HEK293 (cell line): ENCODE data around the gene LHFPL2.

ENCODE experiments used
- ELK4 ChIP-seq: IDR thresholded peaks from 2 replicates; pipeline ENCODE4 v1.6.1; 2011; ENCODE audit warnings: mild to moderate bottlenecking, low read depth, low read length, borderline replicate concordance
- GFI1B ChIP-seq: fragments of 450-650 bp; formaldehyde crosslinking; IDR thresholded peaks from 2 replicates; pipeline ENCODE4 v1.5.1; 2016; ENCODE audit warnings: missing biosample characterization, missing genetic modification characterization
- GLI4 ChIP-seq: fragments of 450-650 bp; formaldehyde crosslinking; IDR thresholded peaks from 2 replicates; pipeline ENCODE4 v1.5.1; 2016; ENCODE audit warnings: missing biosample characterization, missing genetic modification characterization
- HOXD13 ChIP-seq: sonication (generic); formaldehyde crosslinking; IDR thresholded peaks from 2 replicates; pipeline ENCODE4 v1.8.0; 2022; ENCODE audit warnings: missing genetic modification reagents, borderline replicate concordance
- SETDB1 ChIP-seq: IDR thresholded peaks from one replicate; pipeline ENCODE4 v1.6.1; 2017; ENCODE audit warnings: mild to moderate bottlenecking, low read length, moderate library complexity, mixed read lengths; ENCODE audit not compliant: insufficient read length
- ZBTB48 ChIP-seq: fragments of 450-650 bp; formaldehyde crosslinking; IDR thresholded peaks from 2 replicates; pipeline ENCODE4 v1.5.1; 2016; ENCODE audit warnings: missing biosample characterization, missing genetic modification characterization
- ZFP3 ChIP-seq: fragments of 450-650 bp; formaldehyde crosslinking; IDR thresholded peaks from 2 replicates; pipeline ENCODE4 v1.5.1; 2016; ENCODE audit warnings: low read depth, missing biosample characterization, missing genetic modification characterization
- ZNF10 ChIP-seq: fragments of 450-650 bp; formaldehyde crosslinking; IDR thresholded peaks from 2 replicates; pipeline ENCODE4 v1.5.1; 2017; ENCODE audit warnings: missing biosample characterization, missing genetic modification characterization
- ZNF132 ChIP-seq: fragments of 450-650 bp; formaldehyde crosslinking; IDR thresholded peaks from 2 replicates; pipeline ENCODE4 v1.5.1; 2017; ENCODE audit warnings: missing biosample characterization, missing genetic modification characterization, borderline replicate concordance
- ZNF175 ChIP-seq: fragments of 450-650 bp; formaldehyde crosslinking; IDR thresholded peaks from 2 replicates; pipeline ENCODE4 v1.5.1; 2016; ENCODE audit warnings: missing biosample characterization, missing genetic modification characterization
- ZNF19 ChIP-seq: fragments of 450-650 bp; formaldehyde crosslinking; IDR thresholded peaks from 2 replicates; pipeline ENCODE4; 2016; ENCODE audit warnings: missing biosample characterization, missing genetic modification characterization, low read depth
- ZNF398 ChIP-seq: fragments of 450-650 bp; formaldehyde crosslinking; IDR thresholded peaks from 2 replicates; pipeline ENCODE4 v1.5.1; 2017; ENCODE audit warnings: missing biosample characterization, missing genetic modification characterization
- ZNF488 ChIP-seq: fragments of 450-650 bp; formaldehyde crosslinking; IDR thresholded peaks from 2 replicates; pipeline ENCODE4 v1.5.1; 2016; ENCODE audit warnings: missing biosample characterization, missing genetic modification characterization
- ZNF555 ChIP-seq: fragments of 450-650 bp; formaldehyde crosslinking; conservative IDR thresholded peaks from 2 replicates; pipeline ENCODE4 v1.5.1; 2017; ENCODE audit warnings: missing biosample characterization, mild to moderate bottlenecking, missing genetic modification characterization, inconsistent platforms
- ZNF585B ChIP-seq: fragments of 450-650 bp; formaldehyde crosslinking; IDR thresholded peaks from 2 replicates; pipeline ENCODE4 v1.5.1; 2016; ENCODE audit warnings: missing biosample characterization, missing genetic modification characterization
- ZNF654 ChIP-seq: fragments of 450-650 bp; formaldehyde crosslinking; IDR thresholded peaks from 2 replicates; pipeline ENCODE4 v1.5.1; 2016; ENCODE audit warnings: low read depth, missing biosample characterization, missing genetic modification characterization
- ZNF664 ChIP-seq: fragments of 450-650 bp; formaldehyde crosslinking; IDR thresholded peaks from 2 replicates; pipeline ENCODE4 v1.5.1; 2016; ENCODE audit warnings: missing biosample characterization, missing genetic modification characterization
- ZNF76 ChIP-seq: fragments of 450-650 bp; formaldehyde crosslinking; IDR thresholded peaks from 2 replicates; pipeline ENCODE4; 2016; ENCODE audit warnings: low read depth, missing biosample characterization, missing genetic modification characterization, borderline replicate concordance
- TF ChIP-seq, protein P1 (sequence below): fragments of 450-650 bp; formaldehyde crosslinking; IDR thresholded peaks from 2 replicates; pipeline ENCODE4 v1.5.1; 2016; ENCODE audit warnings: missing biosample characterization, missing genetic modification characterization
- TF ChIP-seq, protein P2 (sequence below): fragments of 450-650 bp; IDR thresholded peaks from 2 replicates; pipeline ENCODE4 v1.5.1; 2018; ENCODE audit warnings: missing biosample characterization, mild to moderate bottlenecking, missing genetic modification characterization
- TF ChIP-seq, protein P3 (sequence below): fragments of 450-650 bp; formaldehyde crosslinking; IDR thresholded peaks from 2 replicates; pipeline ENCODE4 v1.5.1; 2016; ENCODE audit warnings: missing biosample characterization, missing genetic modification characterization, borderline replicate concordance
- TF ChIP-seq, protein P4 (sequence below): fragments of 450-650 bp; formaldehyde crosslinking; IDR thresholded peaks from 2 replicates; pipeline ENCODE4 v1.5.1; 2016; ENCODE audit warnings: missing biosample characterization, missing genetic modification characterization

LHFPL2 gene

DNA sequence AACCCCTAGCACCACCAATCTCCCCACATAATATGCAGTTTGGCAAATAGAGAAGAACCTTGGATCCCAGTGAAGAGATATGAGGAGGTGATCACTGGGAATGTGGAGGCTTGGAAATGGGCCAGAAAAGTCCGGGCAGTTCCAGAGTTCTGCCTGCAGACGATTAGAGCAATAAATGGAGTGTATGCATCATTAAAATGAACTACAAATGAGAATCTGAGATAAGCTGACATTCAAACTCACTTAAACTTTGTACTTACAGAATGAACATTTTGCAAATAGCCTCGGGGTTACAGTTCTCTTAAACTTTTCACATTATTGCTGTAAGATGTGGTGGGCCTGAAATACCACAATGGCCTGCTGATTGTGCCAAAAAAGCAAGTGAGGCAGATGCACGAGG is 23.0 kb upstream of the LHFPL2 start (continued):
- TF ChIP-seq, protein P1, sequence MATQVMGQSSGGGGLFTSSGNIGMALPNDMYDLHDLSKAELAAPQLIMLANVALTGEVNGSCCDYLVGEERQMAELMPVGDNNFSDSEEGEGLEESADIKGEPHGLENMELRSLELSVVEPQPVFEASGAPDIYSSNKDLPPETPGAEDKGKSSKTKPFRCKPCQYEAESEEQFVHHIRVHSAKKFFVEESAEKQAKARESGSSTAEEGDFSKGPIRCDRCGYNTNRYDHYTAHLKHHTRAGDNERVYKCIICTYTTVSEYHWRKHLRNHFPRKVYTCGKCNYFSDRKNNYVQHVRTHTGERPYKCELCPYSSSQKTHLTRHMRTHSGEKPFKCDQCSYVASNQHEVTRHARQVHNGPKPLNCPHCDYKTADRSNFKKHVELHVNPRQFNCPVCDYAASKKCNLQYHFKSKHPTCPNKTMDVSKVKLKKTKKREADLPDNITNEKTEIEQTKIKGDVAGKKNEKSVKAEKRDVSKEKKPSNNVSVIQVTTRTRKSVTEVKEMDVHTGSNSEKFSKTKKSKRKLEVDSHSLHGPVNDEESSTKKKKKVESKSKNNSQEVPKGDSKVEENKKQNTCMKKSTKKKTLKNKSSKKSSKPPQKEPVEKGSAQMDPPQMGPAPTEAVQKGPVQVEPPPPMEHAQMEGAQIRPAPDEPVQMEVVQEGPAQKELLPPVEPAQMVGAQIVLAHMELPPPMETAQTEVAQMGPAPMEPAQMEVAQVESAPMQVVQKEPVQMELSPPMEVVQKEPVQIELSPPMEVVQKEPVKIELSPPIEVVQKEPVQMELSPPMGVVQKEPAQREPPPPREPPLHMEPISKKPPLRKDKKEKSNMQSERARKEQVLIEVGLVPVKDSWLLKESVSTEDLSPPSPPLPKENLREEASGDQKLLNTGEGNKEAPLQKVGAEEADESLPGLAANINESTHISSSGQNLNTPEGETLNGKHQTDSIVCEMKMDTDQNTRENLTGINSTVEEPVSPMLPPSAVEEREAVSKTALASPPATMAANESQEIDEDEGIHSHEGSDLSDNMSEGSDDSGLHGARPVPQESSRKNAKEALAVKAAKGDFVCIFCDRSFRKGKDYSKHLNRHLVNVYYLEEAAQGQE: no peak
- TF ChIP-seq ZNF398 (tag by site-specific recombination) (no peak), ZNF132 (tag by site-specific recombination) (no peak), SETDB1 (no peak), ZBTB48 (tag by site-specific recombination) (no peak), GFI1B (tag by site-specific recombination) (0 out of 2 replicates have a peak, but pooled peaks have one; percentile 38), ZNF488 (tag by site-specific recombination) (no peak), ZFP3 (tag by site-specific recombination) (no peak), ELK4 (no peak), HOXD13 (CRISPR knock-in tag) (peak; percentile 51; the same call in 1 of the 2 replicates), ZNF654 (tag by site-specific recombination) (no peak), ZNF555 (tag by site-specific recombination) (no peak), ZNF175 (tag by site-specific recombination) (no peak), ZNF664 (tag by site-specific recombination) (no peak; the same call in 1 of the 2 replicates), ZNF19 (tag by site-specific recombination) (peak; percentile 7; the same call in 1 of the 2 replicates), ZNF10 (tag by site-specific recombination) (no peak), ZNF585B (tag by site-specific recombination) (no peak), ZNF76 (tag by site-specific recombination) (no peak), GLI4 (tag by site-specific recombination) (no peak)
- TF ChIP-seq, protein P2, sequence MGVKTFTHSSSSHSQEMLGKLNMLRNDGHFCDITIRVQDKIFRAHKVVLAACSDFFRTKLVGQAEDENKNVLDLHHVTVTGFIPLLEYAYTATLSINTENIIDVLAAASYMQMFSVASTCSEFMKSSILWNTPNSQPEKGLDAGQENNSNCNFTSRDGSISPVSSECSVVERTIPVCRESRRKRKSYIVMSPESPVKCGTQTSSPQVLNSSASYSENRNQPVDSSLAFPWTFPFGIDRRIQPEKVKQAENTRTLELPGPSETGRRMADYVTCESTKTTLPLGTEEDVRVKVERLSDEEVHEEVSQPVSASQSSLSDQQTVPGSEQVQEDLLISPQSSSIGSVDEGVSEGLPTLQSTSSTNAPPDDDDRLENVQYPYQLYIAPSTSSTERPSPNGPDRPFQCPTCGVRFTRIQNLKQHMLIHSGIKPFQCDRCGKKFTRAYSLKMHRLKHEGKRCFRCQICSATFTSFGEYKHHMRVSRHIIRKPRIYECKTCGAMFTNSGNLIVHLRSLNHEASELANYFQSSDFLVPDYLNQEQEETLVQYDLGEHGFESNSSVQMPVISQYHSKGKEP: peak; percentile 92
- TF ChIP-seq, protein P3, sequence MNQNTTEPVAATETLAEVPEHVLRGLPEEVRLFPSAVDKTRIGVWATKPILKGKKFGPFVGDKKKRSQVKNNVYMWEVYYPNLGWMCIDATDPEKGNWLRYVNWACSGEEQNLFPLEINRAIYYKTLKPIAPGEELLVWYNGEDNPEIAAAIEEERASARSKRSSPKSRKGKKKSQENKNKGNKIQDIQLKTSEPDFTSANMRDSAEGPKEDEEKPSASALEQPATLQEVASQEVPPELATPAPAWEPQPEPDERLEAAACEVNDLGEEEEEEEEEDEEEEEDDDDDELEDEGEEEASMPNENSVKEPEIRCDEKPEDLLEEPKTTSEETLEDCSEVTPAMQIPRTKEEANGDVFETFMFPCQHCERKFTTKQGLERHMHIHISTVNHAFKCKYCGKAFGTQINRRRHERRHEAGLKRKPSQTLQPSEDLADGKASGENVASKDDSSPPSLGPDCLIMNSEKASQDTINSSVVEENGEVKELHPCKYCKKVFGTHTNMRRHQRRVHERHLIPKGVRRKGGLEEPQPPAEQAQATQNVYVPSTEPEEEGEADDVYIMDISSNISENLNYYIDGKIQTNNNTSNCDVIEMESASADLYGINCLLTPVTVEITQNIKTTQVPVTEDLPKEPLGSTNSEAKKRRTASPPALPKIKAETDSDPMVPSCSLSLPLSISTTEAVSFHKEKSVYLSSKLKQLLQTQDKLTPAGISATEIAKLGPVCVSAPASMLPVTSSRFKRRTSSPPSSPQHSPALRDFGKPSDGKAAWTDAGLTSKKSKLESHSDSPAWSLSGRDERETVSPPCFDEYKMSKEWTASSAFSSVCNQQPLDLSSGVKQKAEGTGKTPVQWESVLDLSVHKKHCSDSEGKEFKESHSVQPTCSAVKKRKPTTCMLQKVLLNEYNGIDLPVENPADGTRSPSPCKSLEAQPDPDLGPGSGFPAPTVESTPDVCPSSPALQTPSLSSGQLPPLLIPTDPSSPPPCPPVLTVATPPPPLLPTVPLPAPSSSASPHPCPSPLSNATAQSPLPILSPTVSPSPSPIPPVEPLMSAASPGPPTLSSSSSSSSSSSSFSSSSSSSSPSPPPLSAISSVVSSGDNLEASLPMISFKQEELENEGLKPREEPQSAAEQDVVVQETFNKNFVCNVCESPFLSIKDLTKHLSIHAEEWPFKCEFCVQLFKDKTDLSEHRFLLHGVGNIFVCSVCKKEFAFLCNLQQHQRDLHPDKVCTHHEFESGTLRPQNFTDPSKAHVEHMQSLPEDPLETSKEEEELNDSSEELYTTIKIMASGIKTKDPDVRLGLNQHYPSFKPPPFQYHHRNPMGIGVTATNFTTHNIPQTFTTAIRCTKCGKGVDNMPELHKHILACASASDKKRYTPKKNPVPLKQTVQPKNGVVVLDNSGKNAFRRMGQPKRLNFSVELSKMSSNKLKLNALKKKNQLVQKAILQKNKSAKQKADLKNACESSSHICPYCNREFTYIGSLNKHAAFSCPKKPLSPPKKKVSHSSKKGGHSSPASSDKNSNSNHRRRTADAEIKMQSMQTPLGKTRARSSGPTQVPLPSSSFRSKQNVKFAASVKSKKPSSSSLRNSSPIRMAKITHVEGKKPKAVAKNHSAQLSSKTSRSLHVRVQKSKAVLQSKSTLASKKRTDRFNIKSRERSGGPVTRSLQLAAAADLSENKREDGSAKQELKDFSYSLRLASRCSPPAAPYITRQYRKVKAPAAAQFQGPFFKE (tag by site-specific recombination): no peak
- TF ChIP-seq, protein P4, sequence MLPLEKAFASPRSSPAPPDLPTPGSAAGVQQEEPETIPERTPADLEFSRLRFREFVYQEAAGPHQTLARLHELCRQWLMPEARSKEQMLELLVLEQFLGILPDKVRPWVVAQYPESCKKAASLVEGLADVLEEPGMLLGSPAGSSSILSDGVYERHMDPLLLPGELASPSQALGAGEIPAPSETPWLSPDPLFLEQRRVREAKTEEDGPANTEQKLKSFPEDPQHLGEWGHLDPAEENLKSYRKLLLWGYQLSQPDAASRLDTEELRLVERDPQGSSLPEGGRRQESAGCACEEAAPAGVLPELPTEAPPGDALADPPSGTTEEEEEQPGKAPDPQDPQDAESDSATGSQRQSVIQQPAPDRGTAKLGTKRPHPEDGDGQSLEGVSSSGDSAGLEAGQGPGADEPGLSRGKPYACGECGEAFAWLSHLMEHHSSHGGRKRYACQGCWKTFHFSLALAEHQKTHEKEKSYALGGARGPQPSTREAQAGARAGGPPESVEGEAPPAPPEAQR (tag by site-specific recombination): no peak
